Heart right ventricle (tissue), 16 donors: Measurements from ENCODE around the gene ZNF569. TPM values are rescaled to one million over a fixed set of nuclear protein-coding genes. Genes with fewer than 3 reads are reported as not detected.
A peak's percentile ranks its signal among the peaks of the same experiment; 100 is the strongest.

Experiments used
- ATAC-seq, 8 donors: fragments of 200-7000 bp; cut with Tn5 transposase; one replicate each; pipeline ENCODE4 v1.9.1; 2020; ENCODE audit warnings: mild to moderate bottlenecking in 8 of 8, moderate library complexity in 8 of 8, moderate number of reproducible peaks in 1 of 8
- DNase-seq, 2 donors: peaks; one replicate each; pipeline ENCODE4 v3.0.0-alpha.2; 2020
- H3K27ac ChIP-seq, 10 donors: fragments of 200-600 bp; sonication (generic) in 2 of 10; one replicate each; pipeline versions ENCODE4 v1.5.0 to v1.8.0; 2020 to 2022; ENCODE audit warnings: mild to moderate bottlenecking in 3 of 10
- H3K27me3 ChIP-seq, 7 donors: fragments of 200-600 bp; one replicate each; pipeline ENCODE4 v1.8.0; 2021 to 2022; ENCODE audit warnings: mild to moderate bottlenecking in 2 of 7
- H3K36me3 ChIP-seq, 9 donors: fragments of 200-600 bp; sonication (generic) in 1 of 9; one replicate each; pipeline versions ENCODE4 v1.5.0 to v1.8.0; 2020 to 2022; ENCODE audit warnings: mild to moderate bottlenecking in 2 of 9
- H3K4me1 ChIP-seq, 9 donors: fragments of 200-600 bp; sonication (generic) in 1 of 9; one replicate each; pipeline versions ENCODE4 v1.5.0 to v1.8.0; 2020 to 2022; ENCODE audit warnings: mild to moderate bottlenecking in 4 of 9
- H3K4me3 ChIP-seq, 10 donors: fragments of 200-600 bp; sonication (generic) in 2 of 10; one replicate each; pipeline versions ENCODE4 v1.5.0 to v1.8.0; 2020 to 2022; ENCODE audit warnings: mild to moderate bottlenecking in 7 of 10, moderate library complexity in 2 of 10
- H3K9me3 ChIP-seq, 11 donors: fragments of 200-600 bp in 10 of 11; sonication (generic) in 2 of 11; one replicate each; pipeline versions ENCODE4 v1.5.0 to v1.8.0; 2013 to 2022; ENCODE audit warnings: mild to moderate bottlenecking in 2 of 11, control low read depth in 1 of 11, moderate library complexity in 1 of 11
- WGBS, 2 donors: extraction: QIAGEN DNeasy Blood & Tissue Kit; methylation state at CpG; one replicate each; pipeline ENCODE4 v1.1.7; 2013; ENCODE audit warnings: inconsistent platforms in 1 of 2; 5-methylcytosine and 5-hydroxymethylcytosine counted together
- intact Hi-C, 10 donors: fragments of 100-400 bp; cut with DNase I; formaldehyde crosslinking; loops; one replicate each; pipeline versions ENCODE4 v1.11.1 to v1.14.2; 2022
- polyA plus RNA-seq, 2 donors: library from polyadenylated mRNA; stranded (reverse); fragments of 200-250 nt; gene quantifications; one replicate each; pipeline ENCODE4 v1.2.3, GENCODE V29; 2013
- total RNA-seq, 10 donors: library from RNA; stranded (reverse); fragmentation: NEBNext Ultra II Directional in 3 of 10; extraction: Animal tissue kit (Norgen Biotek cat#: 25700) in 3 of 10; gene quantifications; one replicate each; pipeline versions ENCODE4 v1.2.1 to v1.2.4, GENCODE V29; 2021 to 2023
- TF ChIP-seq, protein P1 (sequence below), 9 donors: fragments of 200-600 bp; sonication (generic) in 2 of 9; IDR thresholded peaks; one replicate each; pipeline versions ENCODE4 v1.5.0 to v1.8.0; 2021 to 2022; ENCODE audit warnings: antibody characterized with exemption in 9 of 9, mild to moderate bottlenecking in 5 of 9, moderate library complexity in 1 of 9
- donor health status: Arrhythmogenic right ventricular cardiomyopathy.
- donor health status: ischemic (EF 13 %, LVEDD 7.1; RV severe dilation, severe dysfunction).
- donor health status: healthy with polysubstance abuse.
- donor health status: DM: no; HTN: yes; CAD: no.
- donor health status: DM: no; HTN: no; CAD: no.
- donor health status: ischemic (EF 25% LVEDD 6.9; RV normal size, moderate dysfunction).
- donor health status: ischemic (EF 25% LVEDD 5.7; RV mildly dilated, moderate dysfunction).
- donor health status: healthy.
- donor health status: DM: yes; HTN: yes; CAD: no.
- donor health status: Ischemic cardiomyopathy.
- donor health status: ischemic (EF 35%, LVEDD 5.7; RV mildly dilated, moderate dysfunction).
- donor health status: nonischemic (EF 11% LVEDD 7.7; RV severe dilation, severe dysfunction).
- donor health status: DM: yes; HTN: yes; CAD: no.
- donor health status: PGD.
- donor health status: ischemic (EF 29% LVEDD 5.4; RV normal size, mild dysfunction).
- donor health status: nonischemic (EF 23%, LVEDD 6.1; RV moderate dilation, normal function).

The ZNF569 gene
- total and polyA plus RNA-seq, 12 donors, result 3.0 to 8.0 (median 6.0) TPM

DNA sequence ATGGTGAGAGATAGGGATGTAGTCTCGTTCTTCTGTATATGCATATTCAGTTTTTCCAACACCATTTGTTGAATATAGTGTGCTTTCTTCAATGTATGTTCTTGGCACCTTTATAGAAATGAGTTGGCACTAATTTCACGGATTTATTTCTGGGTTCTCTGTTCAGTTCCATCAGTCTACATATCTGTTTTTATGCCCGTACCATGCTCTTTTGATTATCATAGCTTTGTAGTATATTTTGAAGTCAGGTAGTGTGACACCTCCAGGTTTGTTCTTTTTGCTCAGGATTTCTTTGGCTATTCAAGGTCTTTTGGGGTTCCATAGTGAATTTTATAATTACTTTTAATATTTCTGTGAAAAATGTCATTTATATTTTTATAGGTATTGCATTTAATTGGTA lies 25.0 kb upstream of the ZNF569 start:
- WGBS, 2 donors, result 69 to 77% methylated on average over 3 of the region's 3 CpGs
- Histone ChIP-seq H3K4me3 (no peak overlapping the region), H3K27ac (no peak overlapping the region), H3K9me3 (peaks cover 0 to 100% (median 58%) of the 10 kb centered on the region in 11 donors), H3K36me3 (peaks cover 0 to 18% (median 0%) of the 10 kb centered on the region in 9 donors), H3K27me3 (no peaks in the 10 kb centered on the region), H3K4me1 (no peaks in the 10 kb centered on the region)
- no peak for DNase-seq
- ATAC-seq, result no peak
- TF ChIP-seq, protein P1, sequence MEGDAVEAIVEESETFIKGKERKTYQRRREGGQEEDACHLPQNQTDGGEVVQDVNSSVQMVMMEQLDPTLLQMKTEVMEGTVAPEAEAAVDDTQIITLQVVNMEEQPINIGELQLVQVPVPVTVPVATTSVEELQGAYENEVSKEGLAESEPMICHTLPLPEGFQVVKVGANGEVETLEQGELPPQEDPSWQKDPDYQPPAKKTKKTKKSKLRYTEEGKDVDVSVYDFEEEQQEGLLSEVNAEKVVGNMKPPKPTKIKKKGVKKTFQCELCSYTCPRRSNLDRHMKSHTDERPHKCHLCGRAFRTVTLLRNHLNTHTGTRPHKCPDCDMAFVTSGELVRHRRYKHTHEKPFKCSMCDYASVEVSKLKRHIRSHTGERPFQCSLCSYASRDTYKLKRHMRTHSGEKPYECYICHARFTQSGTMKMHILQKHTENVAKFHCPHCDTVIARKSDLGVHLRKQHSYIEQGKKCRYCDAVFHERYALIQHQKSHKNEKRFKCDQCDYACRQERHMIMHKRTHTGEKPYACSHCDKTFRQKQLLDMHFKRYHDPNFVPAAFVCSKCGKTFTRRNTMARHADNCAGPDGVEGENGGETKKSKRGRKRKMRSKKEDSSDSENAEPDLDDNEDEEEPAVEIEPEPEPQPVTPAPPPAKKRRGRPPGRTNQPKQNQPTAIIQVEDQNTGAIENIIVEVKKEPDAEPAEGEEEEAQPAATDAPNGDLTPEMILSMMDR (IDR thresholded peaks at IDR 0.05), result no peak
- intact Hi-C loops, result no loop called here

DNA sequence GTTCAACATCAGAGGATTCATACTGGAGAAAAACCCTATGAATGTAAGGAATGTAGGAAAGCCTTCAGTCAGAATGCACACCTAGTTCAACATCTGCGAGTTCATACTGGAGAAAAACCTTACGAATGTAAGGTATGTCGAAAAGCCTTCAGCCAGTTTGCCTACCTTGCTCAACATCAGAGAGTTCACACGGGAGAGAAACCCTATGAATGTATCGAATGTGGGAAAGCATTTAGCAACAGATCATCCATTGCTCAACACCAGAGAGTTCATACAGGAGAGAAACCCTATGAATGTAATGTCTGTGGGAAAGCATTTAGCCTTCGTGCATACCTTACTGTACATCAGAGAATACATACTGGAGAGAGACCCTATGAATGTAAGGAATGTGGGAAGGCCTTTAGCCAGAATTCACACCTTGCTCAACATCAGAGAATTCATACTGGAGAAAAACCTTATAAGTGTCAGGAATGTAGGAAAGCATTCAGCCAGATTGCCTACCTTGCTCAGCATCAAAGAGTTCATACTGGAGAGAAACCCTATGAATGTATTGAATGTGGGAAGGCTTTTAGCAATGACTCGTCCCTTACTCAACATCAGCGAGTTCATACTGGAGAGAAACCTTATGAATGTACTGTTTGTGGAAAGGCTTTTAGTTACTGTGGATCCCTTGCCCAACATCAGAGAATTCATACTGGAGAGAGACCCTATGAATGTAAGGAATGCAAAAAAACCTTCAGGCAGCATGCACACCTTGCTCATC lies 17.3 kb upstream of the ZNF569 start:
- no peak overlapping the region for H3K4me3 ChIP-seq
- H3K36me3 ChIP-seq, result peaks cover 12 to 91% (median 63%) of the 10 kb centered on the region in 9 donors
- WGBS, 2 donors, result 97 to 98% methylated on average over 8 of the region's 8 CpGs
- no peaks in the 10 kb centered on the region for H3K4me1 ChIP-seq
- TF ChIP-seq, protein P1 (IDR thresholded peaks at IDR 0.05), result no peak
- peaks cover 3 to 100% (median 97%) of the 10 kb centered on the region in 11 donors for H3K9me3 ChIP-seq
- intact Hi-C loops, result no loop called here
- no peaks in the 10 kb centered on the region for H3K27me3 ChIP-seq
- H3K27ac ChIP-seq, result no peak overlapping the region
- ATAC-seq, result no peak
- no peak for DNase-seq

DNA sequence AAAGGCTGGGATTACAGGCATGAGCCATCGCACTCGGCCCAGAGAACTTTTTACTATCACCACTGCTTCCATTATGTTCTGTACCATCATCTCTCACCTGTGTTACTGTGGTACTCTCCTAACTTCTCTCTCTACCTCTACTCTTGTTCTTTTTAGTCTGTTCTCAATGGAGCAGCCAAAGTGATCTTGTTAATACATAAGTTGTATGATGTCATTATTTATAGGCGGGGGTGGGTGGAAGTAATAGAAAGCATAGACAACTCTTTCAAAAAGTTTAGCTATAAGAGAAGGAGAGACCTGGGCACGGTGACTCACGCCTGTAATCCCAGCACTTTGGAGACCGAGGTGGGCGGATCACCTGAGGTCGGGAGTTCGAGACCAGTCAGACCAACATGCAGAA lies 4.9 kb upstream of the ZNF569 start:
- Histone ChIP-seq H3K27ac (no peak overlapping the region), H3K36me3 (peaks cover 0 to 66% (median 44%) of the 10 kb centered on the region in 9 donors), H3K4me3 (no peak overlapping the region), H3K4me1 (peaks cover 2 to 23% (median 21%) of the 10 kb centered on the region in 9 donors), H3K9me3 (peaks cover 0 to 70% (median 14%) of the 10 kb centered on the region in 11 donors), H3K27me3 (no peaks in the 10 kb centered on the region)
- 97 to 98% methylated on average over 9 of the region's 9 CpGs for WGBS, 2 donors
- intact Hi-C loops, result loop anchor here in 1 of 10 donors (5.0 kb wide), 1 partner anchor 35 kb away; the partner anchor contains the start of gene ZNF793
- DNase-seq (no peak), ATAC-seq (no peak)
- TF ChIP-seq, protein P1 (IDR thresholded peaks at IDR 0.05), result no peak

DNA sequence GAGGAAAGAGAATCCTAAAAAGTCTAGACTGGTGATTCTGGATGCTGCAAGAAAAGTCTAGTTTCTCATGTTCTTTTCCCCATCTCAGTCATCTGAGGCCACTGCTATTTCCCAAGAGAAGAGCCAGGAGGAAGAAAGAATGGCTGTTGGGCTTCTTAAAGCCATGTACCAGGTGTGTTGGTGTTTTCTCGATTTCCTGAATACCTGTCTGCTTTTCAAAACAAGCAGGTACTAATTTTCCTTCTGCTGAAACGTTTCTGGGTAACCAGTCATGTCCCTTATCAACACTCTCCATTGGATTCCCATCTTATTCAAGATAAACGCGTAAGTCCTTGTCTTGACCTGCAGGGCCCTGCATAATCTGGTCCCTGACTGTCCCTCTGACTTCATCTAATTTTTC lies 3.0 kb upstream of the ZNF569 start:
- H3K4me1 ChIP-seq, result peaks cover 2 to 34% (median 27%) of the 10 kb centered on the region in 9 donors
- peak overlapping the region in 8 of 10 donors; percentile 68 to 85 (median 74) for H3K4me3 ChIP-seq
- H3K27me3 ChIP-seq, result no peaks in the 10 kb centered on the region
- TF ChIP-seq, protein P1 (IDR thresholded peaks at IDR 0.05), result no peak
- H3K27ac ChIP-seq, result peak overlapping the region in 2 of 10 donors; percentile 95 to 96
- peaks cover 0 to 60% (median 7%) of the 10 kb centered on the region in 11 donors for H3K9me3 ChIP-seq
- H3K36me3 ChIP-seq, result peaks cover 0 to 47% (median 26%) of the 10 kb centered on the region in 9 donors
- DNase-seq (no peak), ATAC-seq (no peak)
- intact Hi-C loops, result loop anchor here in 1 of 10 donors (5.0 kb wide), 1 partner anchor 37 kb away; the partner anchor contains the start of gene ZNF793
- 71 to 81% methylated on average over 4 of the region's 4 CpGs for WGBS, 2 donors
